Uterus (tissue), 4 donors: ENCODE data around the gene PRPF38B. TPM values are rescaled to one million over a fixed set of nuclear protein-coding genes. Genes with fewer than 3 reads are reported as not detected.

Experiments used
- DNase-seq, 2 donors: peaks; one replicate each; pipeline ENCODE4 v3.0.0-alpha.2; 2019 to 2020
- H3K27ac ChIP-seq, 2 donors: fragments of 200-600 bp; sonication (generic); 1 replicate in 1 of 2; 2 replicates in 1 of 2; pipeline ENCODE4 v1.5.1; 2016 to 2018
- H3K27me3 ChIP-seq, 2 donors: fragments of 200-600 bp; sonication (generic); one replicate each; pipeline ENCODE4 v1.5.1; 2018 to 2019; ENCODE audit warnings: control low read depth in 1 of 2
- H3K36me3 ChIP-seq, 2 donors: fragments of 200-600 bp; sonication (generic); one replicate each; pipeline ENCODE4 v1.5.1; 2019; ENCODE audit warnings: control low read depth in 1 of 2
- H3K4me1 ChIP-seq, 2 donors: fragments of 200-600 bp; sonication (generic); one replicate each; pipeline ENCODE4 v1.5.1; 2018 to 2019; ENCODE audit warnings: control low read depth in 1 of 2
- H3K4me3 ChIP-seq, 2 donors: fragments of 200-600 bp; sonication (generic); 1 replicate in 1 of 2; 2 replicates in 1 of 2; pipeline ENCODE4 v1.5.1; 2018 to 2019; ENCODE audit warnings: mild to moderate bottlenecking in 1 of 2
- H3K9me3 ChIP-seq, 2 donors: fragments of 200-600 bp; sonication (generic); one replicate each; pipeline ENCODE4 v1.5.1; 2019; ENCODE audit warnings: control low read depth in 1 of 2
- POLR2A ChIP-seq, 2 donors: fragments of 450-650 bp; IDR thresholded peaks; one replicate each; pipeline ENCODE4 v1.6.1; 2016; ENCODE audit warnings: antibody characterized with exemption in 2 of 2, mild to moderate bottlenecking in 1 of 2, moderate library complexity in 1 of 2
- intact Hi-C: fragments of 100-400 bp; cut with DNase I; formaldehyde crosslinking; loops from one replicate; pipeline ENCODE4 v1.15.1; 2023; ENCODE audit warnings: low total_unique reads
- total RNA-seq, 4 donors: library from RNA; depleted of rRNA in 3 of 4; stranded (reverse); fragments of >200 nt in 3 of 4; gene quantifications; one replicate each; pipeline versions ENCODE4 v1.1.0 to v1.2.4, GENCODE V29; 2014 to 2023
- TF ChIP-seq, protein P1 (sequence below), 4 experiments: fragments of 200-600 bp in 2 of 4; fragments of 450-650 bp in 2 of 4; sonication (generic) in 2 of 4; IDR thresholded peaks; one replicate each; pipeline ENCODE4 v1.5.1; 2016 to 2019; ENCODE audit warnings: antibody characterized with exemption in 4 of 4, mild to moderate bottlenecking in 2 of 4, moderate library complexity in 1 of 4
- donor health status: DM: yes; HTN: yes; CAD: no.

Gene PRPF38B
- total RNA-seq, 4 donors from 2014 or later = 6.7 to 40.0 (median 29.1) TPM

DNA sequence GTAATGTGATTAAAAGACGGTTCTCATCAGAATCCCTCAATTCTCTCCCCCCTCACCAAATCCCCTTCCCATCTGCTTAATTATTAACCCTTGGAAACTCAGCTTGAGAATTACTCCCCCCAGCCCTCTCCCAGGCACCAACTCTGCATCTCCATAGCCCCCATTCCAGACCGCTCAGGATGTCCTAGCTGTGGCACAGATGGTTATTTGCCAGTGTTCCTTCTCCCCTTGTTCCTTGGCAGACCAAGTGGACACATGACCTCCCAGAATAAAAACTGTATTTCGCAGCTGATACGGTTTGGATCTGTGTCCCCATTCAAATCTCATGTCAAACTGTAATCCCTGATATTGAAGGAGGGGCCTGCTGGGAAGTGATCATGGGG lies 45.9 kb upstream of the PRPF38B start:
- H3K4me1 ChIP-seq = no peaks in the 10 kb centered on the region
- TF ChIP-seq, protein P1, sequence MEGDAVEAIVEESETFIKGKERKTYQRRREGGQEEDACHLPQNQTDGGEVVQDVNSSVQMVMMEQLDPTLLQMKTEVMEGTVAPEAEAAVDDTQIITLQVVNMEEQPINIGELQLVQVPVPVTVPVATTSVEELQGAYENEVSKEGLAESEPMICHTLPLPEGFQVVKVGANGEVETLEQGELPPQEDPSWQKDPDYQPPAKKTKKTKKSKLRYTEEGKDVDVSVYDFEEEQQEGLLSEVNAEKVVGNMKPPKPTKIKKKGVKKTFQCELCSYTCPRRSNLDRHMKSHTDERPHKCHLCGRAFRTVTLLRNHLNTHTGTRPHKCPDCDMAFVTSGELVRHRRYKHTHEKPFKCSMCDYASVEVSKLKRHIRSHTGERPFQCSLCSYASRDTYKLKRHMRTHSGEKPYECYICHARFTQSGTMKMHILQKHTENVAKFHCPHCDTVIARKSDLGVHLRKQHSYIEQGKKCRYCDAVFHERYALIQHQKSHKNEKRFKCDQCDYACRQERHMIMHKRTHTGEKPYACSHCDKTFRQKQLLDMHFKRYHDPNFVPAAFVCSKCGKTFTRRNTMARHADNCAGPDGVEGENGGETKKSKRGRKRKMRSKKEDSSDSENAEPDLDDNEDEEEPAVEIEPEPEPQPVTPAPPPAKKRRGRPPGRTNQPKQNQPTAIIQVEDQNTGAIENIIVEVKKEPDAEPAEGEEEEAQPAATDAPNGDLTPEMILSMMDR (IDR thresholded peaks at IDR 0.05) = no peak
- TF ChIP-seq POLR2A (IDR thresholded peaks at IDR 0.05) = no peak
- H3K4me3 ChIP-seq = no peak overlapping the region
- peak overlapping the region in 1 of 2 donors; percentile 10 for H3K27ac ChIP-seq
- no peak for DNase-seq
- no peaks in the 10 kb centered on the region for H3K9me3 ChIP-seq
- intact Hi-C loops = loop anchor here (5.0 kb wide), 1 partner anchor 134 kb away; no protein-coding TSS in a partner anchor
- no peaks in the 10 kb centered on the region for H3K36me3 ChIP-seq
- H3K27me3 ChIP-seq = no peaks in the 10 kb centered on the region

DNA sequence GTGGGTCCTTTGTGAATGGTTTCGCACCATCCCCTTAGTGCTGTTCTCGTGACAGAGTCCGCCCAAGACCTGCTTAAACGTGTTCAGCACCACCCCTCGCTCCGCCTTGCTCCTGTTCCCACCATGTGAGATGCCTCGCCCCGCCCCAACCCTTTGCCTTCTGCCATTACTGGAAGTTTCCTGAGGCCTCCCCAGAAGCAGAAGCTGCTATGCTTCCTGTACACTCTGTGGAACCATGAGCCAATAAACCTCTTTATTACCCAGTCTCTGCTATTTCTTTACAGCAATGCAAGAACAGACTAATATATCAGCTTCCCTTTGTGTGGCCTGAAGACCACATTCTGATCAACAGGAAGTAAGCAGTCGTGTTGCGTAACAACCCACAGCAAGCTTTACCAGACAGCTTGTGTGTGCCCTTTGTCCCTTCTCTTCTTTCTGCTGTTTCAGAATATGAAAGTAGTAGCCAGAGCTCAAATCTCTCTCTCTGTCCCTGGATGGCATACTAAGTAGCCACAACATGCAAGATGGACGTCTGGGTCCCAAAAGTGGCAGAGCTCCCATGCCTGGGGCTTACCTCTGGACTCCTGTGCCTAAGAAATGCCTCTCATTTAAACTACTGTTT lies 45.4 kb upstream of the PRPF38B start:
- H3K27ac ChIP-seq = peak overlapping the region; percentile 10 to 60
- intact Hi-C loops = loop anchor here (5.0 kb wide), 1 partner anchor 134 kb away; no protein-coding TSS in a partner anchor

DNA sequence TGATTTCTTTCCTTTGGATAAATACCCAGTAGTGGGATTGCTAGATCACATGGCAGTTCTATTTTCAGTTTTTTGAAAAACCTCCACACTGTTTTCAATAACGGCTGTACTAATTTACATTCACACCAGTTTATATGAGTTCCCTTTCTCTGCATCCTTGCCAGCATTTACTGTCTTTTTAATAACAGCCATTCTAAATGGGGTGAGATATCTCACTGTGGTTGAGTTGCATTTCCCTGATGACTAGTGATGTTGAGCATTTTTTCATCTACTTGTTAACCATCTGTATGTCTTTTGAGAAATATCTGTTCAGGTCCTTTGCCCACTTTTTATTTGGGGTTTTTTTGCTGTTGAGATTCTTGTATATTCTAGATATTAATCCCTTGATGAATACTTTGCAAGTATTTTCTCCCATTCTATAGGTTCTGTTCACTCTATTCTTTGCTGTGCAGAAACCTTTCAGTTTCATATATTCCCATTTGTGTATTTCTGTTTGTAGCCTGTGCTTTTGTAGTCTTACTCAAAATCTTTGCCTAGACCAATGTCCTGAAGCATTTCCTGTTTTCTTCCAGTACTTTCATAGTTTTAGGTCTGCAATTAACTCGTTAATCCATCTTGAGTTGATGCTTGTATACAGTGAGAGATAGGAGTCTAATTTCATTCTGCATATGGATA lies 38.5 kb upstream of the PRPF38B start:
- no peak for TF ChIP-seq POLR2A (IDR thresholded peaks at IDR 0.05)
- TF ChIP-seq, protein P1 (IDR thresholded peaks at IDR 0.05) = no peak
- intact Hi-C loops = no loop called here
- H3K27ac ChIP-seq = no peak overlapping the region
- no peak for DNase-seq
- H3K4me1 ChIP-seq = no peaks in the 10 kb centered on the region
- no peaks in the 10 kb centered on the region for H3K27me3 ChIP-seq
- no peaks in the 10 kb centered on the region for H3K36me3 ChIP-seq
- no peak overlapping the region for H3K4me3 ChIP-seq
- H3K9me3 ChIP-seq = no peaks in the 10 kb centered on the region

More for the DNA sequence above, 45.4 kb upstream of the PRPF38B start:
- Histone ChIP-seq H3K27me3 (no peaks in the 10 kb centered on the region), H3K36me3 (no peaks in the 10 kb centered on the region), H3K4me3 (no peak overlapping the region), H3K4me1 (no peaks in the 10 kb centered on the region), H3K9me3 (no peaks in the 10 kb centered on the region)
- DNase-seq = peak in 1 of 2 donors; percentile 38
- TF ChIP-seq, protein P1 (IDR thresholded peaks at IDR 0.05) = no peak
- TF ChIP-seq POLR2A (IDR thresholded peaks at IDR 0.05) = no peak

DNA sequence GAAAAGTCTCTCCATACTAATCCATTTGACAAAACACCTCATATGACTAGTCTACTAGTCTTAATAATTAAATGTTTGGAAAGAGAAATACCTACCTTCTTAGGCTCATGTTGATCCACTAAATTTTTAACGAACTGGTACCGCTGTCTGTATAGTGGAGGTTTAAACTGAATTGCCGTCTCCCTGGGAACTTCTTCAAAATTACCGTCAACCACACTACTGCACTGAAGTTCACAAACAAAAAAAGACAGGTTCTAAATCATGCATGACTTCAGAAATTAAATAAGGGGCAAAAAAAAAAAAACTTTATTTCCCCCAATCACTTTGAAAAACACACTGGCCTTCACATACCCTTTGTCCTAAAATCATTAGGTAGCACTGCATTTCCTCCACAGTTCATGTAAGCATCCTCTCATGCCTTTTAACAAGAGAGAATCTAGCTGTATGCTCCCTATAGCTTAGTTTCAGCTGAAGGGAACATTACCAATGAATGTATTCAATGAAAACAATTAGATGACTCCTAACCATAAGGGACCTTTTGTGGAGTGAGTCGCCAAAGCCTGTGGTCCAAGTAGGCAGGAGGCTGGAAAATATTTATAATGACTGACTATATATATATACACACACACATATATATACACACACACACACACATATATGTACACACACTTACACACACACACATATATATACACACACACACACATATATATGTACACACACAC lies 34.6 kb upstream of the PRPF38B start:
- H3K27me3 ChIP-seq = no peaks in the 10 kb centered on the region
- no peaks in the 10 kb centered on the region for H3K36me3 ChIP-seq
- H3K4me3 ChIP-seq = no peak overlapping the region
- no peaks in the 10 kb centered on the region for H3K9me3 ChIP-seq
- intact Hi-C loops = no loop called here
- no peaks in the 10 kb centered on the region for H3K4me1 ChIP-seq
- H3K27ac ChIP-seq = no peak overlapping the region
- no peak for TF ChIP-seq POLR2A (IDR thresholded peaks at IDR 0.05)
- TF ChIP-seq, protein P1 (IDR thresholded peaks at IDR 0.05) = no peak
- no peak for DNase-seq
